Upper lobe of left lung (tissue), 6 donors: Measurements from ENCODE around the gene DCUN1D3. TPM values are rescaled to one million over a fixed set of nuclear protein-coding genes. Genes with fewer than 3 reads are reported as not detected.
"Not testable (repeated sequence)": the region's sequence is repeated elsewhere in the genome, so short reads cannot be mapped to it uniquely, and the experiment has no call there.

Experiments used
- ATAC-seq, 2 donors: fragments of 200-7000 bp; cut with Tn5 transposase; one replicate each; pipeline ENCODE4 v1.9.1; 2022; ENCODE audit warnings: mild to moderate bottlenecking in 2 of 2, moderate library complexity in 2 of 2; ENCODE audit not compliant: low FRiP score in 2 of 2
- DNase-seq, 2 donors: peaks; one replicate each; pipeline ENCODE4 v3.0.0-alpha.2; 2019 to 2020
- H3K27ac ChIP-seq, 4 donors: fragments of 200-600 bp; sonication (generic); one replicate each; pipeline ENCODE4 v1.5.1; 2016 to 2019
- H3K27me3 ChIP-seq, 4 donors: fragments of 200-600 bp; sonication (generic); one replicate each; pipeline ENCODE4 v1.5.1; 2017 to 2019
- H3K36me3 ChIP-seq, 4 donors: fragments of 200-600 bp; sonication (generic); one replicate each; pipeline ENCODE4 v1.5.1; 2016 to 2019
- H3K4me1 ChIP-seq, 4 donors: fragments of 200-600 bp; sonication (generic); one replicate each; pipeline ENCODE4 v1.5.1; 2018 to 2019
- H3K4me3 ChIP-seq, 4 donors: fragments of 200-600 bp; sonication (generic); one replicate each; pipeline ENCODE4 v1.5.1; 2017 to 2019; ENCODE audit warnings: mild to moderate bottlenecking in 2 of 4, moderate library complexity in 1 of 4
- H3K9me3 ChIP-seq, 4 donors: fragments of 200-600 bp; sonication (generic); one replicate each; pipeline ENCODE4 v1.5.1; 2018 to 2019
- CTCF ChIP-seq, 6 experiments: fragments of 450-650 bp in 4 of 6; fragments of 200-600 bp in 2 of 6; sonication (generic) in 2 of 6; IDR thresholded peaks; one replicate each; pipeline ENCODE4 v1.5.1; 2016 to 2019; ENCODE audit warnings: antibody characterized with exemption in 6 of 6
- EP300 ChIP-seq, 4 donors: sonication (generic); formaldehyde crosslinking; IDR thresholded peaks; one replicate each; pipeline ENCODE4 v1.5.1; 2017; ENCODE audit warnings: antibody characterized with exemption in 4 of 4, control low read depth in 2 of 4
- POLR2A ChIP-seq, 4 donors: fragments of 450-650 bp; IDR thresholded peaks; one replicate each; pipeline ENCODE4 v1.5.1; 2016 to 2017; ENCODE audit warnings: antibody characterized with exemption in 4 of 4, mild to moderate bottlenecking in 2 of 4
- POLR2AphosphoS5 ChIP-seq, 2 donors: sonication (generic); formaldehyde crosslinking; IDR thresholded peaks; one replicate each; pipeline ENCODE4 v1.5.1; 2017; ENCODE audit warnings: antibody characterized with exemption in 2 of 2
- WGBS, 2 donors: methylation state at CpG; one replicate each; pipeline ENCODE4 v1.1.5; 2017 to 2018; 5-methylcytosine and 5-hydroxymethylcytosine counted together
- total RNA-seq, 6 donors: library from RNA; depleted of rRNA in 4 of 6; stranded (reverse); fragments of >200 nt in 4 of 6; gene quantifications; one replicate each; pipeline versions ENCODE4 v1.1.0 to v1.2.1, GENCODE V29; 2016 to 2021
- donor health status: DM: no; HTN: no; CAD: no; lungs with moderate emphysema.
- donor health status: DM: no; HTN: yes; CAD: no; lungs with severe emphysema.

DCUN1D3 gene
- total RNA-seq, 6 donors from 2014 or later, result 7.2 to 33.0 (median 19.3) TPM

DNA sequence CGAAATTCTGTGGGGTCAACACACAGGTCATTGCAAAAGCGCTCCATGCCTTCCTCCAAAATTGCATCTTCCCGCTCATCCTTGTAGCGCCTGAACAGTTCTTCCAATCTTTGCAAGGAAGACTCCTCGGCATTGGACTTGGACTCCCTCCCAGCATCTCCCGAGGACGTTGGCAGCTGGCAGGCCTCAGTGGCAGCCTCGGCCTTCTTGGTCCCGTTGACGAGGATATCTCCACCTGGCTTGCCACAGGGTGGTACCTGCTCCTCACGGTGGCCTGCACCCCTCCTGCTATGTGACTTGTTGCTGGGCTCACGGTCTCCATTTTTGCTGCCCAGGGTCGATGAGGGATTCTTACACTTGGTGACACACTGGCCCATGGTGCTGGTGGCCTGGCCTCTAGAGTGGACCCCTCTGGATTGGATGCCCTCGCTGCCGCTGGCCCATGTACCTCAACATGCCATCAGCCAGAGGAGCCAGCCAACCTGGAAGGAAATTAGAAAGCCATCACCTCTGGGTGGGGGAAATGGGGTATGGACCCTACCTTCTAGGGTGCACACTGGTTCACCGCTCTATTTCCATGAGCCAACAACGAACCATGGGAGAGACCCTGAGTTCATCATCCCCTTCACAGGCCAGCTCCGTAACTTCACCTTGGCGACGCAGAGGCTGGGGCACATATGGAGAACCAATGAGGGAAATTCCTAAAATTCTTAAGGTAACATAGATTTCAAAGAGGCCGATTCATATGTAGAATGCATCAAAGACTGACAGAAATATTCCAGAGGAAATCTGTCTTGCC lies 37.8 kb downstream of the DCUN1D3 start:
- peaks cover 0 to 29% (median 21%) of the 10 kb centered on the region in 4 donors for H3K36me3 ChIP-seq
- 95% methylated on average over 18 to 21 of the region's 21 CpGs for WGBS, 2 donors
- H3K27me3 ChIP-seq, result no peaks in the 10 kb centered on the region
- TF ChIP-seq EP300 (IDR thresholded peaks at IDR 0.05) (no peak), POLR2AphosphoS5 (IDR thresholded peaks at IDR 0.05) (no peak), POLR2A (IDR thresholded peaks at IDR 0.05) (no peak), CTCF (IDR thresholded peaks at IDR 0.05) (no peak)
- H3K27ac ChIP-seq, result no peak overlapping the region
- DNase-seq (peak in 1 of 2 donors; percentile 47), ATAC-seq (no peak)
- H3K9me3 ChIP-seq, result no peaks in the 10 kb centered on the region
- peaks cover 21 to 29% (median 25%) of the 10 kb centered on the region in 4 donors for H3K4me1 ChIP-seq
- H3K4me3 ChIP-seq, result no peak overlapping the region

GRCh38 chr16:20860995-20861394 lies 39.2 kb downstream of the DCUN1D3 start:
- H3K4me3 ChIP-seq, H3K27me3 ChIP-seq, DNase-seq, H3K27ac ChIP-seq, H3K9me3 ChIP-seq, ATAC-seq: not testable (repeated sequence)
- Histone ChIP-seq H3K36me3 (peaks cover 0 to 34% (median 21%) of the 10 kb centered on the region in 4 donors), H3K4me1 (peaks cover 15 to 29% (median 20%) of the 10 kb centered on the region in 4 donors)
- WGBS, 2 donors, result 75 to 77% methylated on average over 4 of the region's 4 CpGs

DNA sequence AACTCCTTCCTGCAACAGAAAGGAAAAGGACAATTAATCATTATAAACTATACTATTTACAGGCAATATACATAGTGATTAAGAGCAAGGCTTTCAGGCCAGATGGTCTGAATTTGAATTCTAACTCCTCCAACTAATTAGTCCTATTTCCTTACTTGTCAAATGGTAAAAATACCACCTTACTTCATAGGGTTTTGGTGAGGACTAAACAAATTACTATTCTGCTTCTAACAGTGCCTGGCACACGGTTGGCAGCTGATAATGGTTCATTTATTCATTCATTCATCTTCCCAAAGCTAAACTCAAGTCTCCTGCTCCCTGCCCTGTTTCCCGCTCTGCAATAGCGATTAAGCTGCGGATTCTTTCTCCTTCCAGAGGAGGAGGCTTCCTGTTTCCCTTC lies 39.8 kb downstream of the DCUN1D3 start:
- H3K27ac ChIP-seq, result peak overlapping the region in 2 of 4 donors; percentile 2 to 57
- peaks cover 9 to 28% (median 17%) of the 10 kb centered on the region in 4 donors for H3K4me1 ChIP-seq
- DNase-seq, result no peak
- H3K9me3 ChIP-seq, result no peaks in the 10 kb centered on the region
- no peaks in the 10 kb centered on the region for H3K27me3 ChIP-seq
- H3K4me3 ChIP-seq, result no peak overlapping the region
- peaks cover 0 to 37% (median 22%) of the 10 kb centered on the region in 4 donors for H3K36me3 ChIP-seq
- no peak for ATAC-seq
- WGBS, 2 donors, result 61 to 64% methylated on average over 4 of the region's 4 CpGs
- TF ChIP-seq EP300 (IDR thresholded peaks at IDR 0.05) (no peak), POLR2AphosphoS5 (IDR thresholded peaks at IDR 0.05) (no peak), POLR2A (IDR thresholded peaks at IDR 0.05) (no peak), CTCF (IDR thresholded peaks at IDR 0.05) (no peak)

- no peak for TF ChIP-seq POLR2AphosphoS5 (IDR thresholded peaks at IDR 0.05)
- TF ChIP-seq CTCF (IDR thresholded peaks at IDR 0.05), result no peak
- no peak for TF ChIP-seq POLR2A (IDR thresholded peaks at IDR 0.05)
- TF ChIP-seq EP300 (IDR thresholded peaks at IDR 0.05), result no peak
- ATAC-seq, result no peak
- 66 to 75% methylated on average over 4 of the region's 4 CpGs for WGBS, 2 donors
- Histone ChIP-seq H3K27me3 (no peaks in the 10 kb centered on the region), H3K9me3 (no peaks in the 10 kb centered on the region), H3K36me3 (peaks cover 0 to 42% (median 24%) of the 10 kb centered on the region in 4 donors), H3K4me1 (peaks cover 8 to 31% (median 17%) of the 10 kb centered on the region in 4 donors), H3K4me3 (no peak overlapping the region), H3K27ac (peak overlapping the region in 2 of 4 donors; percentile 2 to 57)
- DNase-seq, result no peak
These were observed 40.5 kb downstream of the DCUN1D3 start for GRCh38 chr16:20859699-20860098.

GRCh38 chr16:20859229-20859628 lies 40.9 kb downstream of the DCUN1D3 start:
- H3K9me3 ChIP-seq, result no peaks in the 10 kb centered on the region
- no peak overlapping the region for H3K27ac ChIP-seq
- H3K27me3 ChIP-seq, result no peaks in the 10 kb centered on the region
- no peak for TF ChIP-seq POLR2AphosphoS5 (IDR thresholded peaks at IDR 0.05)
- TF ChIP-seq CTCF (IDR thresholded peaks at IDR 0.05), result no peak
- TF ChIP-seq EP300 (IDR thresholded peaks at IDR 0.05), result no peak
- TF ChIP-seq POLR2A (IDR thresholded peaks at IDR 0.05), result no peak
- H3K36me3 ChIP-seq, result peaks cover 0 to 42% (median 24%) of the 10 kb centered on the region in 4 donors
- 87 to 91% methylated on average over 3 of the region's 3 CpGs for WGBS, 2 donors
- no peak overlapping the region for H3K4me3 ChIP-seq
- peaks cover 9 to 36% (median 20%) of the 10 kb centered on the region in 4 donors for H3K4me1 ChIP-seq
- no peak for ATAC-seq
- no peak for DNase-seq
